HUDEP-2 (cell line): ENCODE measurements around the gene NPAS3.

Source experiments
- DNase-seq, 76 experiments: peaks; one replicate each; lab custom pipeline; 2025; ENCODE audit not compliant: unreplicated experiment in 76 of 76; lab: John Stamatoyannopoulos, UW

NPAS3 gene

GRCh38 chr14:33682760-33683159 is 744.1 kb downstream of the NPAS3 start:
- DNase-seq, result no peak

- no peak for DNase-seq
Observed at GRCh38 chr14:33685026-33685425, 746.3 kb downstream of the NPAS3 start.

GRCh38 chr14:33685698-33686097 is 747.0 kb downstream of the NPAS3 start:
- no peak for DNase-seq

- DNase-seq, result no peak
Observed at GRCh38 chr14:33686218-33686617, 747.5 kb downstream of the NPAS3 start.

- no peak for DNase-seq
Observed at GRCh38 chr14:33686856-33687255, 748.2 kb downstream of the NPAS3 start.

- DNase-seq, result no peak
Observed at GRCh38 chr14:33689680-33690079, 751.0 kb downstream of the NPAS3 start.

- DNase-seq, result no peak
Observed at GRCh38 chr14:33691907-33692306, 753.2 kb downstream of the NPAS3 start.

GRCh38 chr14:33692762-33693161 is 754.1 kb downstream of the NPAS3 start:
- DNase-seq, result no peak

GRCh38 chr14:33693237-33693636 is 754.6 kb downstream of the NPAS3 start:
- DNase-seq, result no peak

- DNase-seq, result no peak
Observed at GRCh38 chr14:33696165-33696564, 757.5 kb downstream of the NPAS3 start.

GRCh38 chr14:33699300-33699983 is 760.8 kb downstream of the NPAS3 start:
- DNase-seq, result no peak

GRCh38 chr14:33700052-33700451 is 761.4 kb downstream of the NPAS3 start:
- no peak for DNase-seq

GRCh38 chr14:33702293-33702692 is 763.6 kb downstream of the NPAS3 start:
- no peak for DNase-seq

- DNase-seq, result no peak
Observed at GRCh38 chr14:33704481-33704880, 765.8 kb downstream of the NPAS3 start.

- DNase-seq, result no peak
Observed at GRCh38 chr14:33705490-33705889, 766.8 kb downstream of the NPAS3 start.

GRCh38 chr14:33707716-33708115 is 769.0 kb downstream of the NPAS3 start:
- DNase-seq, result no peak

GRCh38 chr14:33709283-33709682 is 770.6 kb downstream of the NPAS3 start:
- DNase-seq, result no peak

- DNase-seq, result no peak
Observed at GRCh38 chr14:33709711-33710110, 771.0 kb downstream of the NPAS3 start.

GRCh38 chr14:33710273-33710672 is 771.6 kb downstream of the NPAS3 start:
- no peak for DNase-seq

GRCh38 chr14:33711194-33711593 is 772.5 kb downstream of the NPAS3 start:
- no peak for DNase-seq

GRCh38 chr14:33711811-33712216 is 773.1 kb downstream of the NPAS3 start:
- no peak for DNase-seq

GRCh38 chr14:33714527-33715226 is 776.0 kb downstream of the NPAS3 start:
- no peak for DNase-seq

GRCh38 chr14:33715227-33715528 is 776.5 kb downstream of the NPAS3 start:
- DNase-seq, result no peak
